Cardiac ventricle fibroblast (primary cell): ENCODE data around the gene AMOTL1. TPM values are rescaled to one million over a fixed set of nuclear protein-coding genes. Genes with fewer than 3 reads are reported as not detected.

Experiments used
- total RNA-seq: library from RNA; depleted of rRNA; stranded (reverse); fragments of >200 nt; gene quantifications from 2 replicates; pipeline ENCODE4 v1.2.3, GENCODE V29; 2015

The AMOTL1 gene
- total RNA-seq = 35.2 and 37.8 TPM in 2 replicates

GRCh38 chr11:94767701-94768601 lies at the start of gene AMOTL1:
TSS of gene AMOTL1 (plus strand) at chr11:94768356. CDS start at chr11:94768512, 156 bp downstream.

Other genes starting within 250 kb of the AMOTL1 start
- 4.2 and 5.2 TPM in 2 replicates for gene FUT4, start 224.4 kb upstream of the AMOTL1 start, total RNA-seq
- 1.4 and 3.4 TPM in 2 replicates for gene PIWIL4, start 201.0 kb upstream of the AMOTL1 start, total RNA-seq
- gene CWC15, start 205.2 kb downstream of the AMOTL1 start, total RNA-seq = 26.9 and 29.6 TPM in 2 replicates
- gene KDM4D, start 205.4 kb downstream of the AMOTL1 start, total RNA-seq = 0.25 and 0.64 TPM in 2 replicates